ENCODE data around the gene PLCB3.

PLCB3 gene

DNA sequence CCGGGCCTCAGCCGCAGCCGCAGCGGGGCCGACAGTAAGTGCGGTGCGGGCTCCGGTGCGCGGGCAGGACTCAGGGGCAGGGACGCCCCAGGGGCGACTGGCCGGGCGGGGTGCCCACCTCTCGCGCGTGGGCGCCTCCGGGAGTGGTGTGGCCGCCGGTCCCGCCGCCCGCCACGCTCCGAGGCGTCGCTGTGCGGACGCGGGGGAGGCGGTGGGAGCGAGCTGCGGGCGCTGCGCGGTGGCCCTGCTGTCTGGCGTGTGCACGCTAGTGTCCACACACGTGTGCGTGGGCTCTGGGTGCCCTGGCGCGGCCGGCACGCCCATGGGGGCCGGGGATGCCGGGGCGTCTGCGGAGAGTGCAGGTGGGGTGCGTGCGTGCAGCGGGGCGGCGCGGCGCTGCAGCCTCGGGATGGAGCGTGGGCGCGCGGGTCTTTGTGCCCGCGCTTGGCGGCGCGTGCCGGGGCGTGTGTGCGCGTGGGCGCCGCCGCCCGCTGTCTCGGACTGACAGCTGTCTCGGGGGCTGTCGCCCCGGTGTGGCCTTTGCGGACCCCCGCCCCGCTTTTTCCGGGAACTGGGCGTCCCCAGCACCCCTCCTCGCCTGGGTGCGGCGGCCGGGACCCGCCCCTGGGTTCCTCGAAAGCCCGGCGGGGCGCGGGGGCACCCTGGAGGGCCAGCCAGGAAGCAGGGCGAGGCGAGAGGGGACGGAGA lies 40.6 kb downstream of the PLCB3 start:
- TF ChIP-seq, protein P1, sequence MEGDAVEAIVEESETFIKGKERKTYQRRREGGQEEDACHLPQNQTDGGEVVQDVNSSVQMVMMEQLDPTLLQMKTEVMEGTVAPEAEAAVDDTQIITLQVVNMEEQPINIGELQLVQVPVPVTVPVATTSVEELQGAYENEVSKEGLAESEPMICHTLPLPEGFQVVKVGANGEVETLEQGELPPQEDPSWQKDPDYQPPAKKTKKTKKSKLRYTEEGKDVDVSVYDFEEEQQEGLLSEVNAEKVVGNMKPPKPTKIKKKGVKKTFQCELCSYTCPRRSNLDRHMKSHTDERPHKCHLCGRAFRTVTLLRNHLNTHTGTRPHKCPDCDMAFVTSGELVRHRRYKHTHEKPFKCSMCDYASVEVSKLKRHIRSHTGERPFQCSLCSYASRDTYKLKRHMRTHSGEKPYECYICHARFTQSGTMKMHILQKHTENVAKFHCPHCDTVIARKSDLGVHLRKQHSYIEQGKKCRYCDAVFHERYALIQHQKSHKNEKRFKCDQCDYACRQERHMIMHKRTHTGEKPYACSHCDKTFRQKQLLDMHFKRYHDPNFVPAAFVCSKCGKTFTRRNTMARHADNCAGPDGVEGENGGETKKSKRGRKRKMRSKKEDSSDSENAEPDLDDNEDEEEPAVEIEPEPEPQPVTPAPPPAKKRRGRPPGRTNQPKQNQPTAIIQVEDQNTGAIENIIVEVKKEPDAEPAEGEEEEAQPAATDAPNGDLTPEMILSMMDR (IDR thresholded peaks at IDR 0.05), result no peak
- intact Hi-C loops (cut with DNase I; ENCODE audit: low total_unique reads), result no loop called here
- H3K9me3 ChIP-seq, result no peaks in the 10 kb centered on the region
- peaks cover 0 to 5% (median 0%) of the 10 kb centered on the region in 3 donors for H3K36me3 ChIP-seq
- no peak for DNase-seq
- H3K27ac ChIP-seq, result no peak overlapping the region
- H3K4me1 ChIP-seq, result peaks cover 0 to 24% (median 19%) of the 10 kb centered on the region in 4 donors
- H3K27me3 ChIP-seq, result peaks cover 4 to 85% of the 10 kb centered on the region in 2 donors
- peak overlapping the region; percentile 28 to 40 for H3K4me3 ChIP-seq

DNA sequence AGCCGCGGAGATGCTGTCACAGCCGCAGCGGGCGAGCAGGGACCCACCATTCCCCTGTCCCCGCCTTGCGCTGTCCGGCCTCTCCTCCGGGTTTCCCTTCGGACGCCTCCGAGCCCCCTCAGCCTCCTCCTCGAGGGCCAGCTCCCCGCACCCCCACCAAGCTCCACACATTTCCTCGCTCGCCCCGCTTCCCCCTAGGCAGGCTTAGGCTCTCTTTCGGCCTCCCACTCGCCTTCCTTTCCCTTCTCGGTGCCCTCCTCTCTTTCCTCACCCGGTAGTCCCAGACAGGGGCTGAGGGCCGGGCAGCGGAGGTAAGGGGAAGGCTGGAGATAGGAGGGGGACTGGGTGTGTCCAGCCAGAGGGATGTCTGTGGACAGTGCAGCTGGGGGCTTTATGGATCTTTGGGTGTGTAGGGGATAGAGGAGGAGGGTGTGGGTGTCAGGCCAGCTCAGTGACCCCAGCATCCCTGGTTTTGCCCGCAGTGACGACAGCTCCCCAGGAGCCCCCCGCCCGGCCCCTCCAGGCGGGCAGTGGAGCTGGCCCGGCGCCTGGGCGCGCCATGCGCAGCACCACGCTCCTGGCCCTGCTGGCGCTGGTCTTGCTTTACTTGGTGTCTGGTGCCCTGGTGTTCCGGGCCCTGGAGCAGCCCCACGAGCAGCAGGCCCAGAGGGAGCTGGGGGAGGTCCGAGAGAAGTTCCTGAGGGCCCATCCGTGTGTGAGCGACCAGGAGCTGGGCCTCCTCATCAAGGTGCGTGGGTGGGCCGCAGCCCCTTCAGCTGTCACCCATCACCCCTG lies 41.3 kb downstream of the PLCB3 start:
- TF ChIP-seq, protein P1 (IDR thresholded peaks at IDR 0.05), result no peak
- no peak overlapping the region for H3K27ac ChIP-seq
- no peaks in the 10 kb centered on the region for H3K9me3 ChIP-seq
- intact Hi-C loops (cut with DNase I; ENCODE audit: low total_unique reads), result no loop called here
- H3K36me3 ChIP-seq, result peaks cover 0 to 5% (median 0%) of the 10 kb centered on the region in 3 donors
- H3K4me3 ChIP-seq, result peak overlapping the region; percentile 28 to 40
- H3K27me3 ChIP-seq, result peaks cover 4 to 93% of the 10 kb centered on the region in 2 donors
- peaks cover 0 to 24% (median 18%) of the 10 kb centered on the region in 4 donors for H3K4me1 ChIP-seq
- DNase-seq, result no peak

DNA sequence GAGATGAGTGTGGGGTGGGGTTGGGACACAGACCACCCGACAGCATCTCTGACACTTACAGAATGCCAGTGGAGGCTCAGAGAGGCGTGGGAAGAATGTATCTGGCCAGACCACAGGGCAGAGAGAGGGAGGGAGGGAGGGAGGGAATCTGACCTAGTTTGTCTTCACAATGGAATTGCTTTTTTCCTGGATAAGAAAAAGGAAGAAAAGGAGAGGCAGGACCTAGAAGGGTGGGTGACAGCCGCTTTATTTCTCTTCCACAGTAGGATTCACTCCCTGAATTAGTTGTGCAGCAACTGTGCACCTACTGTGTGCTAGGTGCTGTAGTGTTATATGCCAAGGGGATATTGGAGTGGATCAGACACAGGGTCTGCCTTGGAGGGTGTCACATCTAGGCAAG lies 43.4 kb downstream of the PLCB3 start:
- Histone ChIP-seq H3K27ac (no peak overlapping the region), H3K27me3 (peaks cover 4 to 97% of the 10 kb centered on the region in 2 donors), H3K4me1 (peaks cover 0 to 31% (median 28%) of the 10 kb centered on the region in 4 donors), H3K4me3 (no peak overlapping the region), H3K36me3 (no peaks in the 10 kb centered on the region), H3K9me3 (no peaks in the 10 kb centered on the region)
- DNase-seq, result no peak
- TF ChIP-seq, protein P1 (IDR thresholded peaks at IDR 0.05), result no peak
- intact Hi-C loops (cut with DNase I; ENCODE audit: low total_unique reads), result no loop called here

DNA sequence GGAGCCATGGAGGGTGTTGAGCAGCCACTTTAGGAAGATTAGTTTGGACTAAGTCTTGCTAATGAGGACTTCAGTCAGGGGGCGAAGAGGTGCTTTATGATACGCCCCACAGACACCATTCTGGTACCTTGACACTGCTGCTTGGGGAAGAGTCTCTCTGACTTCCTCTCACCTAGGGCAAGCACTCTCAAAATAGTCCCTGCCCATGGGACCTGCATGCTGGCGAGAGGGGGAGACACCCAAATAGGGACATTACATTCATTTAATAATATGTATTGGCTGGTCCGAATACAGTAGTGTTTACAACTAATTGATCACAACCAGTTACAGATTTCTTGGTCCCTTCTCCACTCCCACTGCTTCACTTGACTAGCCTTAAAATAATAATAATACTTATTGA lies 44.4 kb downstream of the PLCB3 start:
- Histone ChIP-seq H3K4me3 (no peak overlapping the region), H3K36me3 (no peaks in the 10 kb centered on the region), H3K27ac (no peak overlapping the region), H3K9me3 (no peaks in the 10 kb centered on the region), H3K4me1 (peaks cover 0 to 41% (median 38%) of the 10 kb centered on the region in 4 donors), H3K27me3 (peaks cover 4 to 93% of the 10 kb centered on the region in 2 donors)
- intact Hi-C loops (cut with DNase I; ENCODE audit: low total_unique reads), result no loop called here
- TF ChIP-seq, protein P1 (IDR thresholded peaks at IDR 0.05), result no peak
- no peak for DNase-seq

DNA sequence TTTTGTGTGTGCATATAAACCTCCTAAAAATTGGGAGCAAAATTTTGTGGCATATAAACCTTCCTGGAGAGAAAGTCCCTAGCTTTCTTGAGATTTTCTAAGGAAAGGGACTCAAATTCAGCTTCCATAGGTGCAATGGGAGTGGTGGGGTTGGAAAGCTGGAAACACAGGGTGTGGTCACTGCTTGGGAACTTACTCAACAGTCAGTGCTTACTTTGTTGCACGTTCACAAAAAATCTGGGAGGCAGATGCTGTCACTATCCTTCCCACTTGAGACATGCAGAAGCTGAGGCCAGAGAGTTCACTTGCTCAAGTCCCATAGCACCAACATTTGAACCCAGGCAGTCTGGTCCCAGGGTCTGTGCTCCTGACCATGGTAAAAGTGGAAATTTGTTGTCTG lies 44.9 kb downstream of the PLCB3 start:
- Histone ChIP-seq H3K9me3 (no peaks in the 10 kb centered on the region), H3K4me3 (no peak overlapping the region), H3K4me1 (peaks cover 0 to 42% (median 38%) of the 10 kb centered on the region in 4 donors), H3K36me3 (no peaks in the 10 kb centered on the region), H3K27me3 (peaks cover 4 to 88% of the 10 kb centered on the region in 2 donors), H3K27ac (no peak overlapping the region)
- intact Hi-C loops (cut with DNase I; ENCODE audit: low total_unique reads), result no loop called here
- TF ChIP-seq, protein P1 (IDR thresholded peaks at IDR 0.05), result no peak
- DNase-seq, result no peak
